WI38 (cell line): ENCODE measurements around the gene CORO1C.
A peak's percentile ranks its signal among the peaks of the same experiment; 100 is the strongest.

Source experiments
- H3K4me3 ChIP-seq: 2 replicates; pipeline ENCODE4 v1.5.1; 2011; ENCODE audit warnings: low read depth, mild to moderate bottlenecking, control low read depth, low read length
- CTCF ChIP-seq: IDR thresholded peaks from 2 replicates; pipeline ENCODE4 v1.5.1; 2012; ENCODE audit warnings: low read depth, mild to moderate bottlenecking, control low read depth, low read length

Gene CORO1C

DNA sequence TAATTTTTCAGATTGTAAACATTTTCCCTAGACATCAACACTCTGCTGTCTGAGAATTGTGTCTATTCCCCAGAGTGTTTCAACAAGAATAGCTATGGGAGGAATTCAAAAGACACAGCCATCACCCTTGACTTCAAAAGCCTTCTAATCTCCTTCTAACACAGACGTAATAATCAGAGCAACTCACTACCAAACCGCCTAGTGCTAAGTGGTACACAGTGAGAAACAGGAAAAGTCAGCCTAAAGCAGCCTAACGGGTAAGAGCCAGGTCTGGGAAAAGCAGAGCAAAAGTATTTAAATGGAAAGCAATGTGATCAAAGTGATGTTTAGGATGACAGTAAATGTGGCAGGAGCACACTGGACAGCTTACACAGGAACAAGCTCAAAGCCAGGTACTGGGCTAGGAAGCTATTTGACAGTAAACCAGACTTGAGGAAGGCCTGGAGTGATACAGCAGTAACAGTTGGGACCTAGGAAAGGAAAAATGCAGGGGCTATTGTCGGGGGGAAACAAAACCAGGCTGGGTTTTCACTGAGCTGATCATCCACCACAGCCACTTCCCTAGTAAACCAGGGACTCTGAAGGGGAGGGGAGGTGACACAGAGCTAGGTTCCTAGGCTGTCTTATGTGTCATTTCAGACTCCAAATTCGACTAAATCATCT, 29.4 kb downstream of the CORO1C start:
- no peak for TF ChIP-seq CTCF
- no peak overlapping the region for H3K4me3 ChIP-seq

GRCh38 chr12:108700833-108701541, 30.3 kb downstream of the CORO1C start:
- no peak overlapping the region for H3K4me3 ChIP-seq
- TF ChIP-seq CTCF, result no peak

GRCh38 chr12:108699955-108700563, 31.3 kb downstream of the CORO1C start:
- no peak overlapping the region for H3K4me3 ChIP-seq
- no peak for TF ChIP-seq CTCF

- no peak for TF ChIP-seq CTCF
- no peak overlapping the region for H3K4me3 ChIP-seq
Measured at GRCh38 chr12:108697905-108698304, 33.4 kb downstream of the CORO1C start.

DNA sequence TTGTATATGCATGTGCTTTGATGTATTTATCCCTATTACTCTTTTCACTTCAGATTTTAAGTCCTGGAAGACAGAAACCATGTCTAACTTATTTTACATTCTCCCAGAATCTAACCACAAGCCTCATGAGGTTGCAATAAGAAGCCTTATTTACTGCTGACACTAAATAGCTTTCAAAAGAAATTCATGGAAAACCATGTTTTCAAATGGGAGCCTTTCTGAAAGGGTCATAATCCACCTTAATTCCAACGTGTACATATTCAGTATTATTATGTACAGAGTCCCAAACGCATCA, 34.4 kb downstream of the CORO1C start:
- no peak for TF ChIP-seq CTCF
- no peak overlapping the region for H3K4me3 ChIP-seq

DNA sequence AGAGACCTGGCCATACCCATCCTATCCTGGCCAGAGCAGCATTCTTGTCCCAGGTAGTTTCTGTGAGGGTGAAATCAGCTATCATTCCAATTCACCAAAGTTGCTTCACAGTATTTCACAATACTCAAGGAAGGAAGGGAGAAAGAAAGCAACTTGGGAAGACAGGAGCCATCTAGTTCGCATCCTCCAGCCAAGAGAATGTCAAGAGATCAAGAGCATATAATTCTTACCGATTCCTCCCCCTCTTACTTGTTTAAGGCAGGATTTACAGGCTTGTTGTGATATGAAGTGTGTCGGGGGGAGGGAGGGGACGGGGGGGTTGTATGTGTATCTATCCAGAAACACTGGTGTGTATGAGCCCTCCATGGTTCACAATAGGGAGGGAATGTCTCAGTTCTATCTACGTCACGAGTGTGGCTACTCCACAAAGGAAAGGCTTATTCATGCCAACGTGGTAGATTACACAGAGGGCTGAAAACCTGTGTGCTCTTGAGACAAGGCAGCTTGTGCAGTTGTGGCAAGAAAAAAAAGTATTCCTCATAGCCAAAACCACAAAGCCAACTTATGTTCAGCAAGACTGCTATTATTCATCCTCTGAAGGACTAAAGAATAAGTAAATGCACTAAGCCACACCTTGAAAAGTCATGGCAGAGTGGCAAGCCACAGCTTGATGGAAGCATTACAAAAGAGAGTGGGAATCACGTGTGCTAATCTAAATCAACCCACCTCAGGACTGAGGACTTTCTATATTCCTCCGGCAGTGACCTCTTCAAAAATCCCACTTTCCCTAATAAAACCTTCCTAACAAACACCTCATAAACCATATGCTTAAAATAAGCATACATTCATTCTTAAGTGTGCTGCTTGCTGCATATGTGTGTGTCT, 35.0 kb downstream of the CORO1C start:
- peak overlapping the region; percentile 13 for H3K4me3 ChIP-seq

More for the DNA sequence above, 35.0 kb downstream of the CORO1C start:
- no peak for TF ChIP-seq CTCF
